ENCODE data around the gene DR1.

DNA sequence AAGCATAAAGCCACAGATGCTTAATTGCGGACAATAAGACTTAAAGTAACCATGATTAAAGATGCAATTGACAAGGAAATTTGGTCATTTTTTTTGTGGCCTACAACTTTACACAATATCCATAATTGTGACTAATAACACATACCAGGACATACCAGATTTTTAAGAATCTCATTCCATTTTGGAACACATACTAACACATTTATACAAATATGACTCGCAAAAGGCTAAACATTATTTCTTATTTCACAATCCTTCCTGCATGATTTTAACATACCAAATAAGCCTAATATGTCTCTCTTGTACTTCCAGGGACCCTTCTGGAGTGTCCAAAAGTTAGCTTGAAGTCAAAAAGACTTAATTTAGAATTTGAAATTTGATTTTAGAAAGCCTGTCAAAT is 48.8 kb downstream of the DR1 start:
- TF ChIP-seq TEAD4 (IDR thresholded peaks at IDR 0.05) (no peak), EGR1 (IDR thresholded peaks at IDR 0.05) (no peak), CREB1 (IDR thresholded peaks at IDR 0.05; ENCODE audit: low read depth) (no peak)

All from Ishikawa (cell line).